Measurements from ENCODE around the gene NAV1. TPM values are rescaled to one million over a fixed set of nuclear protein-coding genes. Genes with fewer than 3 reads are reported as not detected.

NAV1 gene
- total RNA-seq, 2 donors from 2014 or later: 0.21 to 1.2 TPM

GRCh38 chr1:201563406-201563780 is 24.5 kb downstream of the NAV1 start:
- no peak for DNase-seq (ENCODE audit: low spot score)
- H3K4me1 Mint-ChIP-seq (ENCODE audit: low read depth in 2 of 2): peaks cover 5% of the 10 kb centered on the region in 2 donors
- H3K4me3 Mint-ChIP-seq: no peak overlapping the region
- H3K27ac Mint-ChIP-seq: no peak overlapping the region
- peaks cover 0 to 5% of the 10 kb centered on the region in 2 donors for H3K27me3 Mint-ChIP-seq
- no peaks in the 10 kb centered on the region for H3K36me3 Mint-ChIP-seq
- no peak for ATAC-seq
- H3K9me3 Mint-ChIP-seq: no peaks in the 10 kb centered on the region

- H3K27me3 Mint-ChIP-seq: peaks cover 0 to 5% of the 10 kb centered on the region in 2 donors
Observed at GRCh38 chr1:201563941-201564340, 25.0 kb downstream of the NAV1 start.

GRCh38 chr1:201565024-201565730 is 26.2 kb downstream of the NAV1 start:
- Mint-ChIP-seq H3K36me3 (no peaks in the 10 kb centered on the region), H3K4me3 (no peak overlapping the region), H3K27me3 (peaks cover 0 to 3% of the 10 kb centered on the region in 2 donors), H3K4me1 (ENCODE audit: low read depth in 2 of 2) (no peaks in the 10 kb centered on the region), H3K9me3 (no peaks in the 10 kb centered on the region), H3K27ac (no peak overlapping the region)
- DNase-seq (ENCODE audit: low spot score) (no peak), ATAC-seq (no peak)

More at GRCh38 chr1:201563941-201564340, 25.0 kb downstream of the NAV1 start:
- H3K4me3 Mint-ChIP-seq: no peak overlapping the region
- no peak for DNase-seq (ENCODE audit: low spot score)
- ATAC-seq: no peak
- no peaks in the 10 kb centered on the region for H3K9me3 Mint-ChIP-seq
- H3K36me3 Mint-ChIP-seq: no peaks in the 10 kb centered on the region
- H3K4me1 Mint-ChIP-seq (ENCODE audit: low read depth in 2 of 2): peaks cover 5% of the 10 kb centered on the region in 2 donors
- no peak overlapping the region for H3K27ac Mint-ChIP-seq

GRCh38 chr1:201565771-201566528 is 27.0 kb downstream of the NAV1 start:
- H3K27me3 Mint-ChIP-seq: peaks cover 0 to 3% of the 10 kb centered on the region in 2 donors
- DNase-seq (ENCODE audit: low spot score): no peak
- H3K4me3 Mint-ChIP-seq: no peak overlapping the region
- H3K27ac Mint-ChIP-seq: no peak overlapping the region
- no peaks in the 10 kb centered on the region for H3K36me3 Mint-ChIP-seq
- no peaks in the 10 kb centered on the region for H3K4me1 Mint-ChIP-seq (ENCODE audit: low read depth in 2 of 2)
- no peaks in the 10 kb centered on the region for H3K9me3 Mint-ChIP-seq
- ATAC-seq: no peak

- Mint-ChIP-seq H3K4me1 (ENCODE audit: low read depth in 2 of 2) (no peaks in the 10 kb centered on the region), H3K36me3 (no peaks in the 10 kb centered on the region), H3K27me3 (peaks cover 0 to 3% of the 10 kb centered on the region in 2 donors), H3K9me3 (no peaks in the 10 kb centered on the region), H3K4me3 (no peak overlapping the region), H3K27ac (no peak overlapping the region)
- ATAC-seq (no peak), DNase-seq (ENCODE audit: low spot score) (no peak)
Observed at GRCh38 chr1:201566529-201566823, 27.5 kb downstream of the NAV1 start.

- DNase-seq (ENCODE audit: low spot score) (no peak), ATAC-seq (no peak)
- Mint-ChIP-seq H3K4me3 (no peak overlapping the region), H3K27ac (no peak overlapping the region), H3K27me3 (peaks cover 0 to 3% of the 10 kb centered on the region in 2 donors), H3K4me1 (ENCODE audit: low read depth in 2 of 2) (no peaks in the 10 kb centered on the region), H3K36me3 (no peaks in the 10 kb centered on the region), H3K9me3 (no peaks in the 10 kb centered on the region)
Observed at GRCh38 chr1:201566933-201567801, 28.2 kb downstream of the NAV1 start.

- no peak overlapping the region for H3K27ac Mint-ChIP-seq
- DNase-seq (ENCODE audit: low spot score) (no peak), ATAC-seq (no peak)
- H3K4me3 Mint-ChIP-seq: no peak overlapping the region
- H3K9me3 Mint-ChIP-seq: no peaks in the 10 kb centered on the region
- no peaks in the 10 kb centered on the region for H3K4me1 Mint-ChIP-seq (ENCODE audit: low read depth in 2 of 2)
- no peaks in the 10 kb centered on the region for H3K36me3 Mint-ChIP-seq
- peaks cover 0 to 5% of the 10 kb centered on the region in 2 donors for H3K27me3 Mint-ChIP-seq
Observed at GRCh38 chr1:201568265-201568664, 29.3 kb downstream of the NAV1 start.

- H3K27ac Mint-ChIP-seq: no peak overlapping the region
- peaks cover 0 to 6% of the 10 kb centered on the region in 2 donors for H3K27me3 Mint-ChIP-seq
- no peaks in the 10 kb centered on the region for H3K4me1 Mint-ChIP-seq (ENCODE audit: low read depth in 2 of 2)
- H3K9me3 Mint-ChIP-seq: no peaks in the 10 kb centered on the region
- no peak for DNase-seq (ENCODE audit: low spot score)
- no peaks in the 10 kb centered on the region for H3K36me3 Mint-ChIP-seq
- ATAC-seq: no peak
- H3K4me3 Mint-ChIP-seq: no peak overlapping the region
Observed at GRCh38 chr1:201568859-201569294, 29.9 kb downstream of the NAV1 start.

GRCh38 chr1:201570181-201570885 is 31.4 kb downstream of the NAV1 start:
- Mint-ChIP-seq H3K27ac (no peak overlapping the region), H3K27me3 (peaks cover 0 to 9% of the 10 kb centered on the region in 2 donors), H3K4me3 (no peak overlapping the region), H3K9me3 (no peaks in the 10 kb centered on the region), H3K36me3 (no peaks in the 10 kb centered on the region), H3K4me1 (ENCODE audit: low read depth in 2 of 2) (no peaks in the 10 kb centered on the region)
- DNase-seq (ENCODE audit: low spot score): no peak
- no peak for ATAC-seq

- Mint-ChIP-seq H3K4me3 (no peak overlapping the region), H3K27ac (no peak overlapping the region)
Observed at GRCh38 chr1:201570886-201571624, 32.1 kb downstream of the NAV1 start.

GRCh38 chr1:201573030-201573429 is 34.1 kb downstream of the NAV1 start:
- H3K36me3 Mint-ChIP-seq: peaks cover 5% of the 10 kb centered on the region
- no peak overlapping the region for H3K27ac Mint-ChIP-seq
- H3K4me1 Mint-ChIP-seq (ENCODE audit: low read depth in 2 of 2): no peaks in the 10 kb centered on the region
- DNase-seq (ENCODE audit: low spot score) (peak; percentile 23), ATAC-seq (no peak)
- no peaks in the 10 kb centered on the region for H3K9me3 Mint-ChIP-seq
- H3K4me3 Mint-ChIP-seq: no peak overlapping the region
- peaks cover 12 to 13% of the 10 kb centered on the region in 2 donors for H3K27me3 Mint-ChIP-seq

More at GRCh38 chr1:201570886-201571624, 32.1 kb downstream of the NAV1 start:
- peaks cover 0 to 9% of the 10 kb centered on the region in 2 donors for H3K27me3 Mint-ChIP-seq
- no peaks in the 10 kb centered on the region for H3K4me1 Mint-ChIP-seq (ENCODE audit: low read depth in 2 of 2)
- no peaks in the 10 kb centered on the region for H3K9me3 Mint-ChIP-seq
- no peaks in the 10 kb centered on the region for H3K36me3 Mint-ChIP-seq
- peak; percentile 35 for DNase-seq (ENCODE audit: low spot score)
- no peak for ATAC-seq

GRCh38 chr1:201573923-201574322 is 35.0 kb downstream of the NAV1 start:
- ATAC-seq: no peak
- no peak overlapping the region for H3K4me3 Mint-ChIP-seq
- no peak for DNase-seq (ENCODE audit: low spot score)
- H3K4me1 Mint-ChIP-seq (ENCODE audit: low read depth in 2 of 2): no peaks in the 10 kb centered on the region
- no peak overlapping the region for H3K27ac Mint-ChIP-seq
- peaks cover 6% of the 10 kb centered on the region for H3K36me3 Mint-ChIP-seq
- peaks cover 15 to 17% of the 10 kb centered on the region in 2 donors for H3K27me3 Mint-ChIP-seq
- no peaks in the 10 kb centered on the region for H3K9me3 Mint-ChIP-seq

- Mint-ChIP-seq H3K4me1 (ENCODE audit: low read depth in 2 of 2) (no peaks in the 10 kb centered on the region), H3K36me3 (peaks cover 6% of the 10 kb centered on the region), H3K27me3 (peaks cover 18 to 21% of the 10 kb centered on the region in 2 donors), H3K9me3 (no peaks in the 10 kb centered on the region), H3K4me3 (no peak overlapping the region), H3K27ac (no peak overlapping the region)
- DNase-seq (ENCODE audit: low spot score) (peak; percentile 44), ATAC-seq (no peak)
Observed at GRCh38 chr1:201575912-201576311, 37.0 kb downstream of the NAV1 start.

Data from natural killer cell treated with Interleukin-12 subunit alpha and Interleukin-12 subunit beta and Interleukin-15 and Interleukin-18, amount 100 ng/mL, for 72 hours (primary cell).